C4-2B (cell line): ENCODE results near the gene ADA.

ENCODE experiments used
- CTCF ChIP-seq: fragments of 450-650 bp; conservative IDR thresholded peaks from 2 replicates; pipeline ENCODE4 v1.5.1; 2017; ENCODE audit warnings: mild to moderate bottlenecking
- ZFX ChIP-seq: fragments of 450-650 bp; IDR thresholded peaks from 2 replicates; pipeline ENCODE4 v1.6.1; 2017

GRCh38 chr20:44650771-44651433, 597 bp downstream of the ADA start:
- TF ChIP-seq CTCF = no peak
- TF ChIP-seq ZFX = no peak
